ENCODE data around the gene TNFRSF18. TPM values are rescaled to one million over a fixed set of nuclear protein-coding genes. Genes with fewer than 3 reads are reported as not detected.

Gene TNFRSF18
- total RNA-seq, 2 donors from 2014 or later = 0.55 TPM; not detected in 1

DNA sequence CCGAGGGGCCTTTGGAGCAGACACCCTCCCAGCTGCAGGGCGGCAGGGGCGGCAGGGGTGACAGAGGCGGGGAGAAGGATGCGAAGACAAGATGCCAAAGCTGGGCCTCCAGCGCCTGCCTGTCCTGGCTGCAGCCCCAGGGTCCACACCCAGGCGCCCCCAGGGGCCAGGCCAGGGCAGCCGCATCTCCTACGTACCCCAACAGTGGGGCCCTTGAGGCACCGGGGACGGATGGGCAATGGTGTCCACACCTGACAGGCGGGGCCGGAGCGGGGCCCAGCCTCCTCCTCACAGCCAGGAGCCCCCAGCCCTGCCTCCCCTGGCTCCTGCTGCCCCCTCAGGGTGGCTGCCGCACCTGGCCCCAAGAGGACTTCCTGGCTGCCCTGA is 32.8 kb upstream of the TNFRSF18 start:
- Histone ChIP-seq H3K4me1 (peaks cover 0 to 7% of the 10 kb centered on the region in 2 donors), H3K27me3 (peaks cover 0 to 7% of the 10 kb centered on the region in 2 donors), H3K27ac (no peak overlapping the region), H3K36me3 (no peaks in the 10 kb centered on the region), H3K9me3 (no peaks in the 10 kb centered on the region), H3K4me3 (no peak overlapping the region)
- DNase-seq (ENCODE audit: low spot score) = no peak
- TF ChIP-seq, protein P1, sequence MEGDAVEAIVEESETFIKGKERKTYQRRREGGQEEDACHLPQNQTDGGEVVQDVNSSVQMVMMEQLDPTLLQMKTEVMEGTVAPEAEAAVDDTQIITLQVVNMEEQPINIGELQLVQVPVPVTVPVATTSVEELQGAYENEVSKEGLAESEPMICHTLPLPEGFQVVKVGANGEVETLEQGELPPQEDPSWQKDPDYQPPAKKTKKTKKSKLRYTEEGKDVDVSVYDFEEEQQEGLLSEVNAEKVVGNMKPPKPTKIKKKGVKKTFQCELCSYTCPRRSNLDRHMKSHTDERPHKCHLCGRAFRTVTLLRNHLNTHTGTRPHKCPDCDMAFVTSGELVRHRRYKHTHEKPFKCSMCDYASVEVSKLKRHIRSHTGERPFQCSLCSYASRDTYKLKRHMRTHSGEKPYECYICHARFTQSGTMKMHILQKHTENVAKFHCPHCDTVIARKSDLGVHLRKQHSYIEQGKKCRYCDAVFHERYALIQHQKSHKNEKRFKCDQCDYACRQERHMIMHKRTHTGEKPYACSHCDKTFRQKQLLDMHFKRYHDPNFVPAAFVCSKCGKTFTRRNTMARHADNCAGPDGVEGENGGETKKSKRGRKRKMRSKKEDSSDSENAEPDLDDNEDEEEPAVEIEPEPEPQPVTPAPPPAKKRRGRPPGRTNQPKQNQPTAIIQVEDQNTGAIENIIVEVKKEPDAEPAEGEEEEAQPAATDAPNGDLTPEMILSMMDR (IDR thresholded peaks at IDR 0.05) = no peak

DNA sequence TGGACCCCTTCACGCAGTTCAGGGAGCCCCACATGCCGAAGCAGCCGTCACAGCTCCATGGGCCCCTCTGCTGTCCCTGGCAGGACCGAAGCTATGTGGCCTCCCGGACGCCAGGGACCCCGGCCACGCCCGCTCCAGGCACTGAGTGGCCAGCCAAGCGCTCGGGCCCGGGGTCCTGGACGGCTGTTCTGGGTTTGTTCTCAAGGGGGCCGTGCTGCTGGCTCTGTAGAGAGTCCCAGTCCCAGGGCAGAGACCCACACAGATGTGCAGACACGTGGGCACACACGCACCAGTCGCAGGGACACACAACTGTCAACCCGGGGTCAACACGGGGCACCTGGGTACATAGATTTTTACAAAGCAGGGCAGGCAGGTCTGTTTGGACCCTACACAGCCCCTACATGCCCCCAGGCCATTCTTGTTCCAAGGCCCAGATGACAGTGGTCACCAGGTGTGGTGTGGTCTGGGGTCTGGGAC is 32.3 kb upstream of the TNFRSF18 start:
- no peak for DNase-seq (ENCODE audit: low spot score)
- H3K9me3 ChIP-seq = no peaks in the 10 kb centered on the region

GRCh38 chr1:1237874-1238701 is 31.7 kb upstream of the TNFRSF18 start:
- H3K9me3 ChIP-seq = no peaks in the 10 kb centered on the region
- H3K4me3 ChIP-seq = no peak overlapping the region
- H3K36me3 ChIP-seq = no peaks in the 10 kb centered on the region
- peaks cover 0 to 11% of the 10 kb centered on the region in 2 donors for H3K4me1 ChIP-seq
- TF ChIP-seq, protein P1 (IDR thresholded peaks at IDR 0.05) = no peak
- peaks cover 0 to 7% of the 10 kb centered on the region in 2 donors for H3K27me3 ChIP-seq
- H3K27ac ChIP-seq = no peak overlapping the region
- DNase-seq (ENCODE audit: low spot score) = no peak

More for the DNA sequence above, 32.3 kb upstream of the TNFRSF18 start:
- Histone ChIP-seq H3K4me1 (peaks cover 0 to 7% of the 10 kb centered on the region in 2 donors), H3K4me3 (no peak overlapping the region), H3K27me3 (peaks cover 0 to 7% of the 10 kb centered on the region in 2 donors), H3K27ac (no peak overlapping the region), H3K36me3 (no peaks in the 10 kb centered on the region)
- TF ChIP-seq, protein P1 (IDR thresholded peaks at IDR 0.05) = no peak

GRCh38 chr1:1236945-1237873 is 30.8 kb upstream of the TNFRSF18 start:
- H3K36me3 ChIP-seq = no peaks in the 10 kb centered on the region
- H3K27ac ChIP-seq = no peak overlapping the region
- no peak for DNase-seq (ENCODE audit: low spot score)
- H3K4me3 ChIP-seq = no peak overlapping the region
- TF ChIP-seq, protein P1 (IDR thresholded peaks at IDR 0.05) = no peak
- H3K9me3 ChIP-seq = no peaks in the 10 kb centered on the region
- peaks cover 0 to 18% of the 10 kb centered on the region in 2 donors for H3K4me1 ChIP-seq
- H3K27me3 ChIP-seq = peaks cover 0 to 7% of the 10 kb centered on the region in 2 donors

DNA sequence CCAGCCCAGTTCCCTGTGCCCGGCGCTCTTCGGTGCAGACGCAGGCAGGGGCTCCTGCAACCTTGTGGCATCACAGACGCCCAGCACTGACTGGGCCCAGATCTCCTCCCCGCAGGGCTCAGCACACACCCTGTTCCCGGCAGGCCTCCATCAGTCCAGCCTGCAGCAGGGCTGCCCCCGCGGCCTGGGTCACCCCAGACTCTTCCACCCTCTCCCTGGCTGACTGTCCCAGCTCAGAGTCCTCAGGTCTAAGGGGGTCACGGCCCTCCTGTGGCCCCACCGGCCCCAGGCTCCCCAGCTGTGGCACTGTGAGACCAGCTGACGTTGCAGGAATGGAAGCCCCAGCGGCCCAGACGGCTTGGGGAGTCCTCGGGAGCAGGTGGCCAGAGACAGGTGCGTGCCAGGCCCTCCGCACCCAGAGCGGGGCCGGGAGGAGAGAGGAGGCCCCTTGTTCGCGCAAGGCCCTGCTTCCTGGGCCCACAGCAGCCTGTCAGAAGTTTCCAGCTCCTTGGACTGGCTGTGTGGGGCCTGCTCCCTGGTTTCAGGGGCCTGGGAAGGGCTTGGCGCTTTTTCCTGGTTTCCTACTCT is 29.9 kb upstream of the TNFRSF18 start:
- Histone ChIP-seq H3K27me3 (peaks cover 0 to 7% of the 10 kb centered on the region in 2 donors), H3K9me3 (no peaks in the 10 kb centered on the region), H3K36me3 (no peaks in the 10 kb centered on the region), H3K4me1 (peaks cover 0 to 18% of the 10 kb centered on the region in 2 donors), H3K27ac (no peak overlapping the region), H3K4me3 (no peak overlapping the region)
- TF ChIP-seq, protein P1 (IDR thresholded peaks at IDR 0.05) = no peak
- DNase-seq (ENCODE audit: low spot score) = no peak

Data from right atrium auricular region (tissue), 2 donors.